Measurements from ENCODE around the gene OLFM1.

GRCh38 chr9:135086597-135087488 is 625 bp upstream of the OLFM1 start:
- TF ChIP-seq CTCF (IDR thresholded peaks at IDR 0.05) (no peak), SIN3A (IDR thresholded peaks at IDR 0.05; ENCODE audit: borderline replicate concordance, insufficient read depth, low read depth, low read length) (no peak), POLR2AphosphoS5 (IDR thresholded peaks at IDR 0.05; ENCODE audit: low read depth, low read length) (no peak), TCF7L2 (IDR thresholded peaks at IDR 0.05; ENCODE audit: low read depth, low read length) (no peak)

Measured in Panc1 (cell line).